ENCODE measurements around the gene NXPH4.

- TF ChIP-seq, protein P1, sequence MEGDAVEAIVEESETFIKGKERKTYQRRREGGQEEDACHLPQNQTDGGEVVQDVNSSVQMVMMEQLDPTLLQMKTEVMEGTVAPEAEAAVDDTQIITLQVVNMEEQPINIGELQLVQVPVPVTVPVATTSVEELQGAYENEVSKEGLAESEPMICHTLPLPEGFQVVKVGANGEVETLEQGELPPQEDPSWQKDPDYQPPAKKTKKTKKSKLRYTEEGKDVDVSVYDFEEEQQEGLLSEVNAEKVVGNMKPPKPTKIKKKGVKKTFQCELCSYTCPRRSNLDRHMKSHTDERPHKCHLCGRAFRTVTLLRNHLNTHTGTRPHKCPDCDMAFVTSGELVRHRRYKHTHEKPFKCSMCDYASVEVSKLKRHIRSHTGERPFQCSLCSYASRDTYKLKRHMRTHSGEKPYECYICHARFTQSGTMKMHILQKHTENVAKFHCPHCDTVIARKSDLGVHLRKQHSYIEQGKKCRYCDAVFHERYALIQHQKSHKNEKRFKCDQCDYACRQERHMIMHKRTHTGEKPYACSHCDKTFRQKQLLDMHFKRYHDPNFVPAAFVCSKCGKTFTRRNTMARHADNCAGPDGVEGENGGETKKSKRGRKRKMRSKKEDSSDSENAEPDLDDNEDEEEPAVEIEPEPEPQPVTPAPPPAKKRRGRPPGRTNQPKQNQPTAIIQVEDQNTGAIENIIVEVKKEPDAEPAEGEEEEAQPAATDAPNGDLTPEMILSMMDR (conservative IDR thresholded peaks at IDR 0.05): no peak
- no peak for TF ChIP-seq EZH2 (IDR thresholded peaks at IDR 0.05; ENCODE audit: low read depth)
Measured at GRCh38 chr12:57204454-57204853, 12.1 kb upstream of the NXPH4 start.

Data from PC-9 (cell line).